Activated T-cell treated with anti-CD3 and anti-CD28 coated beads for 1 hour (primary cell): ENCODE results near the gene MRPL14.

Experiments
- DNase-seq: peaks from one replicate; pipeline ENCODE4 v3.0.0-alpha.2; 2020; ENCODE audit warnings: low read depth

MRPL14 gene

DNA sequence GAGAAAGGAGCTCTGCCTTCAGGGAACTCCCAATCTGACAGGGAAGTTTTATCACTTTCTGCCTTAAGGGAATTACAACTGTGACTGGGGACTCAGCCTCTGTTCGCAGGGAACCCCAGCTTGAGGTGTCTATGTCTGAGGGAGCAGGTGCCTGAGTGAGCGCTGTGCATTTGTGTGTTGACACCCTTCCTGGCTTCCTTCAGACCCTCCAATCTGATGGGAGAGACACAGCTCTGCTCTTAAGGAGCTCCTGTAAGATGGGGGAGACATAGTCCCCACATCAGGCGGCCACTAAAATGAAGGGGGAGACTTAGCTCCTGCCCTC lies 62.3 kb downstream of the MRPL14 start:
- no peak for DNase-seq

DNA sequence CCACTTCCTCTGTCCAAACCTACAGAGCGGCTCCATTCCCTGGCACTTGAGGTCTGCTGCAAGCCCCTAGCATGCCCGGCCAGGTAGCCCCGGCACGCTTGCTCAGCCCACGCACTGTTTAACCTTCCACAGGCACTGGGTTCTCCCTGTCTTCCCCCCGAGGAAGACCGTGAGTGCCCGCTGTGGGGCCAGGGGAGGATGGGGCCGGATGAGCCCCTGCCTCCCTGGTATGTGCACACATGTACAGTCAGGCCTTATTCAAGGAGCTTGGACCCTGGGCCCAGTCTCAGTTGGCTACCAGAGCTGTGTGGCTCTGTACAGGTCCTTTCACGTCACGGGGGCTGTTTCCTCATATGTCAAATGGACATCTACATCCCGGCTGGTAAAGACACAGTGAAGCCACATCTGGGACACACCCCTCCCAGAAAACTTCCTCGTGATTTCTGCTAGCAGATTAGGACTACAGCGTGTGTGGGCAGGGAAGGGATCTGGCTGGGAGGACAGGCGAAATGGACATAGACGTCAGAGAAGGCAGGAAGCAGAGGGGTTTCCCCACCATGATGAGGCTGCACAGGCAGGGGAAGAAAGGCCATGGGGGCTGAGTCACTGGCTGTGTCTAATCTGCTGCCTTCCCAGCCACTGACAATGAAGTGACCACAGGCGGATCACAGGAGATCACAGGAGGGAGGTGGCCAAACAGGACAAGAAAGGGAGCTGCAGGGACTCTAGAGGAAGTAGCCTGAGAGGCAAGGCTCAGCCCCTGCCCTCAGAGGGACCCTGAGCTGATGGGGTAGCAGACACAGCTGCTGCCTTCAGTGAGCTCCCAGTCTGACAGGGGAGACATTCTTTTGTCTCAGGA lies 62.9 kb downstream of the MRPL14 start:
- DNase-seq = no peak

DNA sequence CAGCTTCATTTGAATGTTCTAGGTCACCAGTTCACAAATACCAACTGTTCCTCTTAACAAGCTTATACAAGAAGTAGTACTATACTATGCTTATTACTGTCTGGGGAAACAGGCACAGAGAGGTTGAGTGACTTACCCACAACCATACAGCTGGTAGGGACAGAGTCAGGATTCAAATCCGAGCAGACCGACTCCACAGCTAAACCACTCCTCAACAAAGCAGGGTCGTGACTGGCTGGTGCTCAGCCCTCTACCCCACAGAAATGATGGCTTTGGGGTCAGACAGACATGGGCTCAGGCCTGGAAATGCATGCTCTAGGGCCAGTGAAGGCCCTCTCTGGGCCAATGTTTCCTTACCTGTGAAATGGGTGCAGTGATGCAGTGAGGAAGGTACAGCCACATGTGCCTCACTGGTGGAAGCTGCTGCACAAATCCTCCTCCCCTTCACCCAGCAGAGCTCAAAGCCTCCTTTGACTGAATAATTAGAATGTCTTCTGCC lies 63.6 kb downstream of the MRPL14 start:
- no peak for DNase-seq
